Hepatocyte (in vitro differentiated cells): Measurements from ENCODE around the gene MIR17HG.

Source experiments
- EZH2 ChIP-seq: fragments of 200-600 bp; sonication (generic); IDR thresholded peaks from 2 replicates; pipeline ENCODE4 v1.6.1; 2016; ENCODE audit warnings: antibody characterized with exemption, mild to moderate bottlenecking, borderline replicate concordance
- EZH2phosphoT487 ChIP-seq: fragments of 200-600 bp; sonication (generic); IDR thresholded peaks from one replicate; pipeline ENCODE4 v1.6.1; 2018; ENCODE audit warnings: antibody characterized with exemption, mild to moderate bottlenecking, low read depth, moderate library complexity; ENCODE audit not compliant: unreplicated experiment, severe bottlenecking
- TF ChIP-seq, protein P1 (sequence below): fragments of 200-600 bp; sonication (generic); IDR thresholded peaks from 2 replicates; pipeline ENCODE4 v1.5.1; 2016; ENCODE audit warnings: antibody characterized with exemption, mild to moderate bottlenecking; ENCODE audit not compliant: poor library complexity

DNA sequence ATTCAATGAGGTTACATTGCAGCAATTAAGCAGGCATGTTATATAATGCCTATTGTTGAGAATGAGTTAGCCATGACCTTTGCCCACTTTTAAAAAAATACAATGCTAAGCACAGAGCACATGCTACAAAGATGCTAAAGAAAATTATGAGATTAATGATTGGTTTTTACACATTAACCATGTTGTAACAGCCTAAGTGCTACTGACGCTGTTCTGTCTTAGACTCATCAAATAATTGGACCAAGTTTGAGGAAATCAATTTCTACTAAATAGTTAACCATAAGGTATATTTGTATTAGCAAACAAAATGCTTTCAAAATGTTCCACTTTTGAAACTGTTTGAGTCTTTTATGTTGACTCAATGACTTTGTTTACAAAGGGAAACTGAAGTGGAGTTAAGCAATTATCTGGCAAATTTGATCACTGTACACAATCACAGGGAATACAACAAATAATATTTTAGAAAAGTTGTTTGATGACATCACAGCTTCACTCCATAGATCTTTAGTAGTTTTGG, 14.3 kb downstream of the MIR17HG start:
- TF ChIP-seq, protein P1, sequence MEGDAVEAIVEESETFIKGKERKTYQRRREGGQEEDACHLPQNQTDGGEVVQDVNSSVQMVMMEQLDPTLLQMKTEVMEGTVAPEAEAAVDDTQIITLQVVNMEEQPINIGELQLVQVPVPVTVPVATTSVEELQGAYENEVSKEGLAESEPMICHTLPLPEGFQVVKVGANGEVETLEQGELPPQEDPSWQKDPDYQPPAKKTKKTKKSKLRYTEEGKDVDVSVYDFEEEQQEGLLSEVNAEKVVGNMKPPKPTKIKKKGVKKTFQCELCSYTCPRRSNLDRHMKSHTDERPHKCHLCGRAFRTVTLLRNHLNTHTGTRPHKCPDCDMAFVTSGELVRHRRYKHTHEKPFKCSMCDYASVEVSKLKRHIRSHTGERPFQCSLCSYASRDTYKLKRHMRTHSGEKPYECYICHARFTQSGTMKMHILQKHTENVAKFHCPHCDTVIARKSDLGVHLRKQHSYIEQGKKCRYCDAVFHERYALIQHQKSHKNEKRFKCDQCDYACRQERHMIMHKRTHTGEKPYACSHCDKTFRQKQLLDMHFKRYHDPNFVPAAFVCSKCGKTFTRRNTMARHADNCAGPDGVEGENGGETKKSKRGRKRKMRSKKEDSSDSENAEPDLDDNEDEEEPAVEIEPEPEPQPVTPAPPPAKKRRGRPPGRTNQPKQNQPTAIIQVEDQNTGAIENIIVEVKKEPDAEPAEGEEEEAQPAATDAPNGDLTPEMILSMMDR = no peak
- TF ChIP-seq EZH2phosphoT487 (no peak), EZH2 (no peak)
